IMR-90 (cell line): ENCODE data around the gene LRRTM4.

Experiments used
- MAZ ChIP-seq: IDR thresholded peaks from 2 replicates; pipeline ENCODE4 v1.6.1; 2012; ENCODE audit warnings: low read depth, mild to moderate bottlenecking, low read length, improper control_type of control experiment, moderate library complexity, borderline replicate concordance
- NFE2L2 ChIP-seq: fragments of 150-350 bp; IDR thresholded peaks from 2 replicates; pipeline ENCODE4 v1.6.1; 2016; ENCODE audit warnings: low read depth, mild to moderate bottlenecking, low read length
- RAD21 ChIP-seq: IDR thresholded peaks from 2 replicates; pipeline ENCODE4 v1.6.1; 2012; ENCODE audit warnings: low read length, improper control_type of control experiment
- RCOR1 ChIP-seq: IDR thresholded peaks from 2 replicates; pipeline ENCODE4 v1.6.1; 2012; ENCODE audit warnings: mild to moderate bottlenecking, low read length, improper control_type of control experiment; ENCODE audit not compliant: insufficient replicate concordance
- TF ChIP-seq, protein P1 (sequence below): conservative IDR thresholded peaks from 2 replicates; pipeline ENCODE4 v1.5.1; 2012; ENCODE audit warnings: mild to moderate bottlenecking, low read depth, low read length, improper control_type of control experiment

DNA sequence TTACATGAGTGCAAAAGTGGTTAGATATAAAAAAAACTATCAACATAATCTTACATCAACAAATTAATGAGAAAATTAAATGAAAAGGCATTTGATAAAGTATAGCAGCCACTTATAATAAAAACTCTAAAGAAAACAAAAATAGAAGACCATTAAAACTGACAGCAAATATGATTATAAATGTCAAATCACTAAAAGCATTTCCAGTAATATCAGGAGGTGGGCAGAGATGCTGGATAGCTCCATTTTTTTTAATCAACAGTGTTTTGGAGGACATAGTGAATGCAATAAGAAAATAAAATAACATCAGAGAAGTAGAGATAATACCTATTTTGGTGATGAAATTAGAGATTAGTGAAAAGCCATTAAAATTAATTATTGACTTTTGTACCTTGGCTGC lies 173.4 kb downstream of the LRRTM4 start:
- TF ChIP-seq, protein P1, sequence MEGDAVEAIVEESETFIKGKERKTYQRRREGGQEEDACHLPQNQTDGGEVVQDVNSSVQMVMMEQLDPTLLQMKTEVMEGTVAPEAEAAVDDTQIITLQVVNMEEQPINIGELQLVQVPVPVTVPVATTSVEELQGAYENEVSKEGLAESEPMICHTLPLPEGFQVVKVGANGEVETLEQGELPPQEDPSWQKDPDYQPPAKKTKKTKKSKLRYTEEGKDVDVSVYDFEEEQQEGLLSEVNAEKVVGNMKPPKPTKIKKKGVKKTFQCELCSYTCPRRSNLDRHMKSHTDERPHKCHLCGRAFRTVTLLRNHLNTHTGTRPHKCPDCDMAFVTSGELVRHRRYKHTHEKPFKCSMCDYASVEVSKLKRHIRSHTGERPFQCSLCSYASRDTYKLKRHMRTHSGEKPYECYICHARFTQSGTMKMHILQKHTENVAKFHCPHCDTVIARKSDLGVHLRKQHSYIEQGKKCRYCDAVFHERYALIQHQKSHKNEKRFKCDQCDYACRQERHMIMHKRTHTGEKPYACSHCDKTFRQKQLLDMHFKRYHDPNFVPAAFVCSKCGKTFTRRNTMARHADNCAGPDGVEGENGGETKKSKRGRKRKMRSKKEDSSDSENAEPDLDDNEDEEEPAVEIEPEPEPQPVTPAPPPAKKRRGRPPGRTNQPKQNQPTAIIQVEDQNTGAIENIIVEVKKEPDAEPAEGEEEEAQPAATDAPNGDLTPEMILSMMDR, result no peak
- TF ChIP-seq MAZ (no peak), RCOR1 (no peak), NFE2L2 (no peak), RAD21 (no peak)
